Gastrocnemius medialis (tissue), 4 donors: Measurements from ENCODE around the gene SEMA4G.

Source experiments
- POLR2A ChIP-seq, 2 donors: fragments of 450-650 bp; IDR thresholded peaks; one replicate each; pipeline ENCODE4 v1.6.1; 2017; ENCODE audit warnings: antibody characterized with exemption in 2 of 2, mild to moderate bottlenecking in 2 of 2, moderate library complexity in 2 of 2
- TF ChIP-seq, protein P1 (sequence below), 5 experiments: fragments of 450-650 bp in 3 of 5; fragments of 200-600 bp in 2 of 5; sonication (generic) in 2 of 5; IDR thresholded peaks in 4 of 5; conservative IDR thresholded peaks in 1 of 5; 1 replicate in 4 of 5; 2 replicates in 1 of 5; pipeline ENCODE4 v1.5.1; 2016 to 2019; ENCODE audit warnings: antibody characterized with exemption in 5 of 5, mild to moderate bottlenecking in 3 of 5, moderate library complexity in 3 of 5

DNA sequence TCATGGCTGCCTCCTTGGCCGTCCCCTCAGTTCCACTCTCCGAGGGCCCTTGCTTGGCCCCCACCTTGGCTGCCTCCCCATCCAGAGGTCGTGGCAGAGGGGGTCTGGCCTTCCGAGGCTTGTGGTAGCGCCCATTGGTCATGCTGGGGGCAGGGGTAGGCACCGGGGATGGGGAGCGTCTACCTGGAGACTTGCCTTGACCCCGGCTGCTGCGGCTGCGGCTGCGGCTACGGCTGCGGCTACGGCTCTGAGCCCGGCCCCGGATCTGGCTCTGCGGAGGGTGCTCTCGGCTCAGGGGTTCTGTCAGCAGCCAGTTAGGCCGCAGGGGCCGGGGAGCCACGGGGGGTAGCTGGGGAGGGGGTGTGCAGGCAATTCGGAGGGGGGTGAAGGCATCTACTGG lies 41.0 kb downstream of the SEMA4G start:
- TF ChIP-seq, protein P1, sequence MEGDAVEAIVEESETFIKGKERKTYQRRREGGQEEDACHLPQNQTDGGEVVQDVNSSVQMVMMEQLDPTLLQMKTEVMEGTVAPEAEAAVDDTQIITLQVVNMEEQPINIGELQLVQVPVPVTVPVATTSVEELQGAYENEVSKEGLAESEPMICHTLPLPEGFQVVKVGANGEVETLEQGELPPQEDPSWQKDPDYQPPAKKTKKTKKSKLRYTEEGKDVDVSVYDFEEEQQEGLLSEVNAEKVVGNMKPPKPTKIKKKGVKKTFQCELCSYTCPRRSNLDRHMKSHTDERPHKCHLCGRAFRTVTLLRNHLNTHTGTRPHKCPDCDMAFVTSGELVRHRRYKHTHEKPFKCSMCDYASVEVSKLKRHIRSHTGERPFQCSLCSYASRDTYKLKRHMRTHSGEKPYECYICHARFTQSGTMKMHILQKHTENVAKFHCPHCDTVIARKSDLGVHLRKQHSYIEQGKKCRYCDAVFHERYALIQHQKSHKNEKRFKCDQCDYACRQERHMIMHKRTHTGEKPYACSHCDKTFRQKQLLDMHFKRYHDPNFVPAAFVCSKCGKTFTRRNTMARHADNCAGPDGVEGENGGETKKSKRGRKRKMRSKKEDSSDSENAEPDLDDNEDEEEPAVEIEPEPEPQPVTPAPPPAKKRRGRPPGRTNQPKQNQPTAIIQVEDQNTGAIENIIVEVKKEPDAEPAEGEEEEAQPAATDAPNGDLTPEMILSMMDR (IDR thresholded peaks at IDR 0.05 in 4 of 5, conservative IDR thresholded peaks at IDR 0.05 in 1 of 5) = no peak
- no peak for TF ChIP-seq POLR2A (IDR thresholded peaks at IDR 0.05)
